Neuronal stem cell (in vitro differentiated cells): ENCODE data around the gene LCP1.

ENCODE experiments used
- DNase-seq: peaks from one replicate; pipeline ENCODE4 v3.0.0-alpha.2; 2013; ENCODE audit warnings: low spot score
- H2AFZ ChIP-seq: one replicate; pipeline ENCODE4 v1.6.1; 2013; ENCODE audit warnings: mild to moderate bottlenecking, low read length, inconsistent platforms
- H2AK5ac ChIP-seq: 2 replicates; pipeline ENCODE4 v1.6.1; 2013; ENCODE audit warnings: low read depth, mild to moderate bottlenecking, inconsistent platforms, low read length, moderate library complexity, mixed read lengths
- H2BK120ac ChIP-seq: 2 replicates; pipeline ENCODE4 v1.6.1; 2013; ENCODE audit warnings: low read depth, mild to moderate bottlenecking, inconsistent platforms, low read length, moderate library complexity, mixed read lengths
- H2BK12ac ChIP-seq: one replicate; pipeline ENCODE4 v1.6.1; 2013; ENCODE audit warnings: low read length, inconsistent platforms
- H2BK15ac ChIP-seq: 2 replicates; pipeline ENCODE4 v1.6.1; 2013; ENCODE audit warnings: mild to moderate bottlenecking, low read length, inconsistent platforms, mixed read lengths
- H2BK5ac ChIP-seq: one replicate; pipeline ENCODE4 v1.6.1; 2013; ENCODE audit warnings: inconsistent platforms, mild to moderate bottlenecking, low read length, moderate library complexity
- H3K14ac ChIP-seq: one replicate; pipeline ENCODE4 v1.6.1; 2013; ENCODE audit warnings: low read length, inconsistent platforms
- H3K18ac ChIP-seq: 2 replicates; pipeline ENCODE4 v1.6.1; 2013; ENCODE audit warnings: low read length, inconsistent platforms
- H3K23ac ChIP-seq: 2 replicates; pipeline ENCODE4 v1.6.1; 2013; ENCODE audit warnings: low read depth, mild to moderate bottlenecking, mixed read lengths, low read length, inconsistent platforms; ENCODE audit not compliant: poor library complexity
- H3K27ac ChIP-seq: replicated peaks from 3 replicates; pipeline ENCODE4 v1.5.1; 2013; ENCODE audit warnings: low read length, inconsistent platforms
- H3K27me3 ChIP-seq, 3 experiments: 2 replicates each; pipeline ENCODE4 v1.6.1; 2013; ENCODE audit warnings: low read length in 3 of 3, mild to moderate bottlenecking in 2 of 3, inconsistent platforms in 1 of 3, low read depth in 1 of 3, mixed read lengths in 1 of 3, moderate library complexity in 1 of 3; ENCODE audit not compliant: control insufficient read depth in 3 of 3, insufficient read depth in 3 of 3
- H3K36me3 ChIP-seq, 2 donors: replicated peaks in 1 of 2; 2 replicates each; pipeline ENCODE4 v1.6.1; 2013; ENCODE audit warnings: low read length in 2 of 2; ENCODE audit not compliant: control insufficient read depth in 2 of 2, insufficient read depth in 2 of 2
- H3K4ac ChIP-seq: 2 replicates; pipeline ENCODE4 v1.6.1; 2013; ENCODE audit warnings: inconsistent platforms, mild to moderate bottlenecking, low read length, moderate library complexity
- H3K4me1 ChIP-seq, 2 donors: 1 replicate in 1 of 2; 2 replicates in 1 of 2; pipeline ENCODE4 v1.6.1; 2013; ENCODE audit warnings: low read length in 2 of 2, low read depth in 1 of 2; ENCODE audit not compliant: control insufficient read depth in 2 of 2, insufficient read depth in 1 of 2
- H3K4me2 ChIP-seq: one replicate; pipeline ENCODE4 v1.6.1; 2013; ENCODE audit warnings: mild to moderate bottlenecking, low read length, inconsistent platforms; ENCODE audit not compliant: insufficient read depth, poor library complexity, severe bottlenecking
- H3K4me3 ChIP-seq, 2 donors: 2 replicates each; pipeline ENCODE4 v1.5.1; 2013; ENCODE audit warnings: low read length in 2 of 2, mild to moderate bottlenecking in 2 of 2, inconsistent platforms in 1 of 2, moderate library complexity in 1 of 2
- H3K79me1 ChIP-seq: one replicate; pipeline ENCODE4 v1.6.1; 2013; ENCODE audit warnings: low read depth, mild to moderate bottlenecking, inconsistent platforms, low read length, moderate library complexity
- H3K9ac ChIP-seq: one replicate; pipeline ENCODE4 v1.6.1; 2013; ENCODE audit warnings: mild to moderate bottlenecking, low read depth, low read length, inconsistent platforms; ENCODE audit not compliant: poor library complexity
- H3K9me3 ChIP-seq, 2 donors: replicated peaks in 1 of 2; 2 replicates each; pipeline versions ENCODE3 to v1.6.1; 2013; ENCODE audit warnings: low read length in 2 of 2, mild to moderate bottlenecking in 2 of 2, inconsistent platforms in 1 of 2, low read depth in 1 of 2, mixed read lengths in 1 of 2, moderate library complexity in 1 of 2; ENCODE audit not compliant: control insufficient read depth in 2 of 2, insufficient read depth in 1 of 2
- H4K8ac ChIP-seq: one replicate; pipeline ENCODE4 v1.6.1; 2013; ENCODE audit warnings: low read depth, mild to moderate bottlenecking, inconsistent platforms, low read length, moderate library complexity
- H4K91ac ChIP-seq: one replicate; pipeline ENCODE4 v1.6.1; 2013; ENCODE audit warnings: low read length, low read depth, mild to moderate bottlenecking, inconsistent platforms; ENCODE audit not compliant: poor library complexity
- WGBS, 2 donors: extraction: QIAGEN DNeasy Blood & Tissue Kit; methylation state at CpG; one replicate each; pipeline ENCODE4 v1.1.7; 2013; ENCODE audit warnings: missing lambda C conversion rate in 2 of 2, mixed read lengths in 1 of 2; ENCODE audit not compliant: insufficient read length in 2 of 2, insufficient replicate concordance in 1 of 2; ENCODE audit errors: extremely low coverage in 2 of 2; 5-methylcytosine and 5-hydroxymethylcytosine counted together

Gene LCP1

GRCh38 chr13:46185634-46186033 is 3.7 kb upstream of the LCP1 start:
- Histone ChIP-seq H3K14ac (no peak overlapping the region), H3K9me3 (no peaks in the 10 kb centered on the region), H2BK15ac (no peak overlapping the region), H2AFZ (no peak overlapping the region), H3K79me1 (no peaks in the 10 kb centered on the region), H3K36me3 (no peaks in the 10 kb centered on the region), H3K27me3 (no peaks in the 10 kb centered on the region), H3K9ac (no peak overlapping the region), H3K4me3 (no peak overlapping the region), H3K4ac (no peak overlapping the region), H3K4me2 (no peak overlapping the region), H4K91ac (no peak overlapping the region), H2BK12ac (no peak overlapping the region), H2BK5ac (no peak overlapping the region), H3K18ac (no peak overlapping the region), H3K4me1 (no peaks in the 10 kb centered on the region), H3K23ac (no peak overlapping the region), H4K8ac (no peak overlapping the region), H2BK120ac (no peak overlapping the region), H2AK5ac (no peak overlapping the region), H3K27ac (no peak overlapping the region)
- no peak for DNase-seq
- WGBS, 2 donors, result no CpG with 5 or more reads among the region's 4 CpGs

GRCh38 chr13:46184277-46184699 is 2.3 kb upstream of the LCP1 start:
- H2AK5ac ChIP-seq, result no peak overlapping the region
- H3K4ac ChIP-seq, result no peak overlapping the region
- H3K18ac ChIP-seq, result no peak overlapping the region
- no peak overlapping the region for H3K4me2 ChIP-seq
- H2BK12ac ChIP-seq, result no peak overlapping the region
- DNase-seq, result no peak
- H2BK120ac ChIP-seq, result no peak overlapping the region
- no peak overlapping the region for H2BK15ac ChIP-seq
- no CpG with 5 or more reads among the region's 6 CpGs for WGBS, 2 donors
- H3K36me3 ChIP-seq, result no peaks in the 10 kb centered on the region
- no peak overlapping the region for H3K4me3 ChIP-seq
- H3K27ac ChIP-seq, result no peak overlapping the region
- H3K4me1 ChIP-seq, result no peaks in the 10 kb centered on the region
- H2AFZ ChIP-seq, result peak overlapping the region; percentile 24
- no peak overlapping the region for H4K8ac ChIP-seq
- H3K9me3 ChIP-seq, result no peaks in the 10 kb centered on the region
- H3K79me1 ChIP-seq, result no peaks in the 10 kb centered on the region
- H3K14ac ChIP-seq, result no peak overlapping the region
- no peaks in the 10 kb centered on the region for H3K27me3 ChIP-seq
- no peak overlapping the region for H4K91ac ChIP-seq
- no peak overlapping the region for H2BK5ac ChIP-seq
- no peak overlapping the region for H3K9ac ChIP-seq
- H3K23ac ChIP-seq, result no peak overlapping the region

- H3K4me2 ChIP-seq, result no peak overlapping the region
- H3K79me1 ChIP-seq, result no peaks in the 10 kb centered on the region
- no peak overlapping the region for H4K91ac ChIP-seq
- no peak for DNase-seq
- H3K4me3 ChIP-seq, result no peak overlapping the region
- no peak overlapping the region for H2BK15ac ChIP-seq
- no peak overlapping the region for H3K9ac ChIP-seq
- H3K36me3 ChIP-seq, result no peaks in the 10 kb centered on the region
- no peak overlapping the region for H3K14ac ChIP-seq
- no peak overlapping the region for H3K18ac ChIP-seq
- no peak overlapping the region for H2BK120ac ChIP-seq
- no peaks in the 10 kb centered on the region for H3K9me3 ChIP-seq
- no peak overlapping the region for H2AFZ ChIP-seq
- H4K8ac ChIP-seq, result no peak overlapping the region
- no peak overlapping the region for H3K4ac ChIP-seq
- no peak overlapping the region for H2BK5ac ChIP-seq
- no peaks in the 10 kb centered on the region for H3K27me3 ChIP-seq
- H3K27ac ChIP-seq, result no peak overlapping the region
- no CpG with 5 or more reads among the region's 15 CpGs for WGBS, 2 donors
- no peak overlapping the region for H2AK5ac ChIP-seq
- H2BK12ac ChIP-seq, result no peak overlapping the region
- H3K4me1 ChIP-seq, result no peaks in the 10 kb centered on the region
- H3K23ac ChIP-seq, result no peak overlapping the region
Measured at GRCh38 chr13:46183018-46183946, 1.3 kb upstream of the LCP1 start.

- no peak overlapping the region for H2AK5ac ChIP-seq
- no peak overlapping the region for H2BK5ac ChIP-seq
- no peak overlapping the region for H2AFZ ChIP-seq
- no peak overlapping the region for H3K18ac ChIP-seq
- no peak for DNase-seq
- no peak overlapping the region for H3K23ac ChIP-seq
- no peak overlapping the region for H2BK120ac ChIP-seq
- H4K91ac ChIP-seq, result no peak overlapping the region
- no peaks in the 10 kb centered on the region for H3K36me3 ChIP-seq
- H3K9ac ChIP-seq, result no peak overlapping the region
- H3K4me3 ChIP-seq, result no peak overlapping the region
- no peaks in the 10 kb centered on the region for H3K9me3 ChIP-seq
- no peak overlapping the region for H2BK15ac ChIP-seq
- no peak overlapping the region for H3K27ac ChIP-seq
- no peaks in the 10 kb centered on the region for H3K79me1 ChIP-seq
- H3K4me1 ChIP-seq, result no peaks in the 10 kb centered on the region
- no CpG with 5 or more reads among the region's 2 CpGs for WGBS, 2 donors
- no peak overlapping the region for H4K8ac ChIP-seq
- no peak overlapping the region for H2BK12ac ChIP-seq
- no peak overlapping the region for H3K4ac ChIP-seq
- H3K14ac ChIP-seq, result no peak overlapping the region
- H3K27me3 ChIP-seq, result no peaks in the 10 kb centered on the region
- H3K4me2 ChIP-seq, result no peak overlapping the region
Measured at GRCh38 chr13:46182491-46182877, 507 bp upstream of the LCP1 start.
